Smooth muscle cell (in vitro differentiated cells): Measurements from ENCODE around the gene WASHC3. TPM values are rescaled to one million over a fixed set of nuclear protein-coding genes. Genes with fewer than 3 reads are reported as not detected.

ENCODE experiments used
- DNase-seq: peaks from one replicate; lab custom pipeline; 2025; ENCODE audit not compliant: unreplicated experiment; lab: John Stamatoyannopoulos, UW
- H2AFZ ChIP-seq: fragments of 200-600 bp; sonication (generic); 2 replicates; pipeline ENCODE4 v1.6.0; 2016; ENCODE audit warnings: antibody characterized with exemption, low read depth, mild to moderate bottlenecking
- H3F3A ChIP-seq: fragments of 200-600 bp; sonication (generic); 2 replicates; pipeline ENCODE4 v1.6.0; 2017; ENCODE audit warnings: antibody characterized with exemption, low read depth
- H3K27ac ChIP-seq: fragments of 200-600 bp; sonication (generic); 2 replicates; pipeline ENCODE4 v1.5.1; 2016; ENCODE audit warnings: low read depth, mild to moderate bottlenecking
- H3K27me3 ChIP-seq: fragments of 200-600 bp; sonication (generic); 2 replicates; pipeline ENCODE4 v1.6.1; 2016; ENCODE audit warnings: low read depth, mild to moderate bottlenecking
- H3K36me3 ChIP-seq: fragments of 200-600 bp; sonication (generic); 2 replicates; pipeline ENCODE4 v1.5.1; 2016; ENCODE audit warnings: low read depth
- H3K4me1 ChIP-seq: fragments of 200-600 bp; sonication (generic); 2 replicates; pipeline ENCODE4 v1.5.1; 2016; ENCODE audit warnings: low read depth
- H3K4me2 ChIP-seq: fragments of 200-600 bp; sonication (generic); 2 replicates; pipeline ENCODE4 v1.6.0; 2016; ENCODE audit warnings: mild to moderate bottlenecking
- H3K4me3 ChIP-seq: fragments of 200-600 bp; sonication (generic); 2 replicates; pipeline ENCODE4 v1.5.1; 2016; ENCODE audit warnings: mild to moderate bottlenecking
- H3K79me2 ChIP-seq: fragments of 200-600 bp; sonication (generic); 2 replicates; pipeline ENCODE4 v1.6.0; 2016; ENCODE audit warnings: low read depth, mild to moderate bottlenecking
- H3K9ac ChIP-seq: fragments of 200-600 bp; sonication (generic); 2 replicates; pipeline ENCODE4 v1.6.0; 2016; ENCODE audit warnings: low read depth
- H3K9me3 ChIP-seq: fragments of 200-600 bp; sonication (generic); replicated peaks from 2 replicates; pipeline ENCODE4 v1.5.1; 2016; ENCODE audit warnings: low read depth
- H4K20me1 ChIP-seq: fragments of 200-600 bp; sonication (generic); 2 replicates; pipeline ENCODE4 v1.6.0; 2016; ENCODE audit warnings: low read depth
- CTCF ChIP-seq: fragments of 200-600 bp; sonication (generic); IDR thresholded peaks from 2 replicates; pipeline ENCODE4 v1.5.1; 2017; ENCODE audit warnings: borderline replicate concordance, mild to moderate bottlenecking, antibody characterized with exemption; ENCODE audit not compliant: insufficient read depth, poor library complexity, severe bottlenecking
- WGBS: methylation state at CpG from one replicate; pipeline ENCODE4 v1.1.7; 2016; ENCODE audit warnings: low lambda C conversion rate; 5-methylcytosine and 5-hydroxymethylcytosine counted together
- polyA plus RNA-seq: library from polyadenylated mRNA; unstranded; fragments of >200 nt; fragmentation: Nextera tagmentation; extraction: Ambion mirVana; gene quantifications from 2 replicates; pipeline ENCODE4 v1.2.1, GENCODE V29; 2016
- total RNA-seq: library from RNA; depleted of rRNA; stranded (reverse); fragments of >200 nt; gene quantifications from 2 replicates; pipeline ENCODE4 v1.2.3, GENCODE V29; 2014

WASHC3 gene
- total and polyA plus RNA-seq, 2 experiments from 2014 or later = 53.2 to 70.1 TPM

- peaks cover 4% of the 10 kb centered on the region for H3K4me1 ChIP-seq
- H3K4me2 ChIP-seq = no peak overlapping the region
- no peaks in the 10 kb centered on the region for H3K79me2 ChIP-seq
- no peak for DNase-seq
- H2AFZ ChIP-seq = no peak overlapping the region
- no peaks in the 10 kb centered on the region for H3K27me3 ChIP-seq
- no peak overlapping the region for H3K27ac ChIP-seq
- 79% methylated on average over 1 of the region's 1 CpG for WGBS
- no peak for TF ChIP-seq CTCF
- H3K9ac ChIP-seq = no peak overlapping the region
- H3K9me3 ChIP-seq = no peaks in the 10 kb centered on the region
- no peaks in the 10 kb centered on the region for H4K20me1 ChIP-seq
- no peaks in the 10 kb centered on the region for H3F3A ChIP-seq
- H3K36me3 ChIP-seq = no peaks in the 10 kb centered on the region
- H3K4me3 ChIP-seq = no peak overlapping the region
These were observed 2.7 kb upstream of the WASHC3 start for GRCh38 chr12:102064476-102064875.

GRCh38 chr12:102063069-102063468 lies 1.3 kb upstream of the WASHC3 start:
- no peaks in the 10 kb centered on the region for H3K27me3 ChIP-seq
- no peak overlapping the region for H3K27ac ChIP-seq
- H3K4me3 ChIP-seq = no peak overlapping the region
- no peak overlapping the region for H2AFZ ChIP-seq
- no peaks in the 10 kb centered on the region for H3K36me3 ChIP-seq
- no peak for TF ChIP-seq CTCF
- no peaks in the 10 kb centered on the region for H3F3A ChIP-seq
- H3K9ac ChIP-seq = no peak overlapping the region
- H3K9me3 ChIP-seq = no peaks in the 10 kb centered on the region
- peaks cover 3% of the 10 kb centered on the region for H3K79me2 ChIP-seq
- no peak overlapping the region for H3K4me2 ChIP-seq
- WGBS = 94% methylated on average over 3 of the region's 3 CpGs
- DNase-seq = no peak
- no peaks in the 10 kb centered on the region for H4K20me1 ChIP-seq
- H3K4me1 ChIP-seq = peaks cover 4% of the 10 kb centered on the region

GRCh38 chr12:102062419-102062806 lies 622 bp upstream of the WASHC3 start:
- no peak overlapping the region for H3K9ac ChIP-seq
- 80% methylated on average over 11 of the region's 11 CpGs for WGBS
- no peaks in the 10 kb centered on the region for H4K20me1 ChIP-seq
- peak overlapping the region; percentile 96 for H3K4me2 ChIP-seq
- TF ChIP-seq CTCF = no peak
- no peak for DNase-seq
- H2AFZ ChIP-seq = peak overlapping the region; percentile 89
- H3K4me1 ChIP-seq = peaks cover 4% of the 10 kb centered on the region
- H3F3A ChIP-seq = no peaks in the 10 kb centered on the region
- H3K4me3 ChIP-seq = peak overlapping the region; percentile 84
- H3K27ac ChIP-seq = no peak overlapping the region
- H3K27me3 ChIP-seq = no peaks in the 10 kb centered on the region
- peaks cover 3% of the 10 kb centered on the region for H3K79me2 ChIP-seq
- H3K9me3 ChIP-seq = no peaks in the 10 kb centered on the region
- no peaks in the 10 kb centered on the region for H3K36me3 ChIP-seq

- TF ChIP-seq CTCF = no peak
- peak overlapping the region; percentile 71 for H3K9ac ChIP-seq
- peak overlapping the region; percentile 1 for H3K27ac ChIP-seq
- 60% methylated on average over 9 of the region's 9 CpGs for WGBS
- no peaks in the 10 kb centered on the region for H3F3A ChIP-seq
- DNase-seq = no peak
- no peaks in the 10 kb centered on the region for H3K27me3 ChIP-seq
- peaks cover 3% of the 10 kb centered on the region for H3K79me2 ChIP-seq
- H4K20me1 ChIP-seq = no peaks in the 10 kb centered on the region
- H3K4me3 ChIP-seq = peak overlapping the region; percentile 84
- H2AFZ ChIP-seq = peak overlapping the region; percentile 89
- H3K9me3 ChIP-seq = no peaks in the 10 kb centered on the region
- peak overlapping the region; percentile 96 for H3K4me2 ChIP-seq
- H3K4me1 ChIP-seq = peaks cover 4% of the 10 kb centered on the region
- peaks cover 8% of the 10 kb centered on the region for H3K36me3 ChIP-seq
These were observed 663 bp downstream of the WASHC3 start for GRCh38 chr12:102061096-102061559.
